Measurements from ENCODE around the gene C1S. TPM values are rescaled to one million over a fixed set of nuclear protein-coding genes. Genes with fewer than 3 reads are reported as not detected.

Gene C1S
- total and polyA plus RNA-seq, 2 donors (not counting 1 experiment from before 2014, with no cell fraction given), result 0.21 to 0.64 TPM

DNA sequence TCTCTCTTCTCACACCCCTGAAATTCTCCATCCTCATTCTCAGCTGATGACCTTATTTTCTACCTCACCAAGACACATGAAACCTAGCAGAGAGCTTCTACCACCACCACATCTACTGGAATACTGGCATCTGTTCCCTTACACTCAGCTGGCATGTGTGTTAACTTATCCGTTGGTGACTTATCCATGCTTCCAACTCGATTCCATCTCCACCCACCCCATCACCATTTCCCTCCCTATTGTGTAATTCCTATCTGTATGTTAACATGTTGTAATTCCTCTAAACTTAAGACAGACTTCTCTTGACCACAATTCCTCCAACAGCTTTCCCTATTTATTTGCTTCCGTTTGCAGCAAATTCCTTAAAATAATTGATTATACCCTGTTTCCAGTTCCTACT, 15.4 kb downstream of the C1S start:
- CTCF ChIA-PET, result interaction anchor here (1.1 to 1.5 kb wide), 2 partner anchors 11 to 37 kb away, joined by 3 read pairs; no protein-coding TSS in a partner anchor
- WGBS (ENCODE audit: insufficient coverage), result 100% methylated on average over 1 of the region's 3 CpGs
- intact Hi-C loops (cut with micrococcal nuclease), result no loop called here

GRCh38 chr12:7076493-7076892, 16.0 kb downstream of the C1S start:
- Histone ChIP-seq H2AFZ (ENCODE audit: insufficient read depth, low read depth, low read length, poor library complexity, severe bottlenecking) (no peak overlapping the region), H3K9me3 (ENCODE audit: control extremely low read depth in 1 of 3, control insufficient read depth in 2 of 3, insufficient read depth in 1 of 3, low read length in 2 of 3) (no peaks in the 10 kb centered on the region), H4K20me1 (ENCODE audit: control insufficient read depth, insufficient read depth, low read length, poor library complexity, severe bottlenecking) (no peaks in the 10 kb centered on the region), H3K27ac (ENCODE audit: low read length in 2 of 2) (no peak overlapping the region), H3K4me3 (ENCODE audit: control extremely low read depth in 1 of 5, extremely low read depth in 1 of 5, insufficient read depth in 1 of 5, low read depth in 2 of 5, low read length in 4 of 5) (no peak overlapping the region), H3K27me3 (replicated peaks in 1 of 4; ENCODE audit: control extremely low read depth in 1 of 4, control insufficient read depth in 3 of 4, insufficient read depth in 4 of 4, low read length in 3 of 4) (no peaks in the 10 kb centered on the region), H3K4me2 (replicated peaks; ENCODE audit: low read depth, low read length, poor library complexity, severe bottlenecking) (no peak overlapping the region), H3K36me3 (replicated peaks in 1 of 2; ENCODE audit: control extremely low read depth in 1 of 2, control insufficient read depth in 1 of 2, extremely low read depth in 1 of 2, insufficient read depth in 2 of 2, low read length in 1 of 2) (no peaks in the 10 kb centered on the region), H3K79me2 (ENCODE audit: control insufficient read depth, insufficient read depth, low read length) (no peaks in the 10 kb centered on the region), H3K9ac (ENCODE audit: low read length) (no peak overlapping the region), H3K4me1 (ENCODE audit: control insufficient read depth in 2 of 2, insufficient read depth in 2 of 2, low read length in 2 of 2) (no peaks in the 10 kb centered on the region)
- ATAC-seq (ENCODE audit: low read depth), result no peak
- ChIA-PET CTCF (interaction anchor here (1.1 to 1.5 kb wide), 2 partner anchors 11 to 37 kb away, joined by 3 read pairs; no protein-coding TSS in a partner anchor), POLR2A (no interaction called here)
- Mint-ChIP-seq H3K27me3 (peaks cover 30% of the 10 kb centered on the region), H3K27ac (no peak overlapping the region), H3K9me3 (ENCODE audit: insufficient read depth) (no peaks in the 10 kb centered on the region), H3K4me1 (no peaks in the 10 kb centered on the region), H3K4me3 (no peak overlapping the region)
- 93% methylated on average over 4 of the region's 4 CpGs for WGBS (ENCODE audit: insufficient coverage)
- intact Hi-C loops (cut with micrococcal nuclease), result no loop called here
- no peak for DNase-seq
- TF ChIP-seq CTCF (IDR thresholded peaks at IDR 0.05) (no peak), EZH2 (IDR thresholded peaks at IDR 0.05; ENCODE audit: borderline replicate concordance, insufficient read depth, low read depth, low read length, poor library complexity, severe bottlenecking) (no peak)

More for the DNA sequence above, 15.4 kb downstream of the C1S start:
- Histone ChIP-seq H3K36me3 (replicated peaks in 1 of 2; ENCODE audit: control extremely low read depth in 1 of 2, control insufficient read depth in 1 of 2, extremely low read depth in 1 of 2, insufficient read depth in 2 of 2, low read length in 1 of 2) (no peaks in the 10 kb centered on the region), H3K27me3 (replicated peaks in 1 of 4; ENCODE audit: control extremely low read depth in 1 of 4, control insufficient read depth in 3 of 4, insufficient read depth in 4 of 4, low read length in 3 of 4) (no peaks in the 10 kb centered on the region), H3K4me2 (replicated peaks; ENCODE audit: low read depth, low read length, poor library complexity, severe bottlenecking) (no peak overlapping the region), H2AFZ (ENCODE audit: insufficient read depth, low read depth, low read length, poor library complexity, severe bottlenecking) (no peak overlapping the region), H3K79me2 (ENCODE audit: control insufficient read depth, insufficient read depth, low read length) (no peaks in the 10 kb centered on the region), H4K20me1 (ENCODE audit: control insufficient read depth, insufficient read depth, low read length, poor library complexity, severe bottlenecking) (no peaks in the 10 kb centered on the region), H3K9ac (ENCODE audit: low read length) (no peak overlapping the region), H3K27ac (ENCODE audit: low read length in 2 of 2) (no peak overlapping the region), H3K4me1 (ENCODE audit: control insufficient read depth in 2 of 2, insufficient read depth in 2 of 2, low read length in 2 of 2) (no peaks in the 10 kb centered on the region), H3K9me3 (ENCODE audit: control extremely low read depth in 1 of 3, control insufficient read depth in 2 of 3, insufficient read depth in 1 of 3, low read length in 2 of 3) (no peaks in the 10 kb centered on the region), H3K4me3 (ENCODE audit: control extremely low read depth in 1 of 5, extremely low read depth in 1 of 5, insufficient read depth in 1 of 5, low read depth in 2 of 5, low read length in 4 of 5) (no peak overlapping the region)
- no peak for ATAC-seq (ENCODE audit: low read depth)
- H3K9me3 Mint-ChIP-seq (ENCODE audit: insufficient read depth), result no peaks in the 10 kb centered on the region
- H3K27me3 Mint-ChIP-seq, result peaks cover 30% of the 10 kb centered on the region
- POLR2A ChIA-PET, result no interaction called here
- TF ChIP-seq EZH2 (IDR thresholded peaks at IDR 0.05; ENCODE audit: borderline replicate concordance, insufficient read depth, low read depth, low read length, poor library complexity, severe bottlenecking), result no peak
- no peak for TF ChIP-seq CTCF (IDR thresholded peaks at IDR 0.05)
- no peaks in the 10 kb centered on the region for H3K4me1 Mint-ChIP-seq
- no peak overlapping the region for H3K4me3 Mint-ChIP-seq
- no peak overlapping the region for H3K27ac Mint-ChIP-seq
- DNase-seq, result no peak
